NCI-H146 (cell line): Measurements from ENCODE around the gene MAB21L3.

Experiments
- DNase-seq: peaks from one replicate; lab custom pipeline; 2025; lab: John Stamatoyannopoulos, UW

The MAB21L3 gene

GRCh38 chr1:116110567-116111523 is at the start of gene MAB21L3:
MAB21L3 (plus strand) TSS chr1:116111399; CDS start chr1:116112616, 1,217 bp downstream.
- DNase-seq, result no peak

DNA sequence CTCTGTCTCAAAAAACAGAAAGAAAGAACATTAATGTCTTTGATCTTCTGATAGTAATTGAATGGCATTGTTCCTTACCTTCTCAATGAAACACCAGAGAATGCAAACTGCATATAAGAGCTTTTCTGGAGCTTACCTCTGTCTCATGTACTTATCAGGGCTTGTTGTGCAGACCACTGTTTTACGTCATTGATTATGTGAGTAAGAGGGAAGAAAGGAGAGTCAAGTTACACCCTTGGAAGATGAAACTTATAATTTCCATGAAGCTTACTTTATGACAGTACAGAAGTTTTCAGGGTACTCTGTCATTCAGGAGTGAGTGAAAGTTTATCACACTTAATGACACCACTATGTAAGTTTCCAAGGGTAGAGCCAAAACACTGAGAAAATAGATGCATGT is 49.0 kb upstream of the MAB21L3 start:
- DNase-seq, result no peak

GRCh38 chr1:116064616-116065015 is 46.6 kb upstream of the MAB21L3 start:
- DNase-seq, result no peak

DNA sequence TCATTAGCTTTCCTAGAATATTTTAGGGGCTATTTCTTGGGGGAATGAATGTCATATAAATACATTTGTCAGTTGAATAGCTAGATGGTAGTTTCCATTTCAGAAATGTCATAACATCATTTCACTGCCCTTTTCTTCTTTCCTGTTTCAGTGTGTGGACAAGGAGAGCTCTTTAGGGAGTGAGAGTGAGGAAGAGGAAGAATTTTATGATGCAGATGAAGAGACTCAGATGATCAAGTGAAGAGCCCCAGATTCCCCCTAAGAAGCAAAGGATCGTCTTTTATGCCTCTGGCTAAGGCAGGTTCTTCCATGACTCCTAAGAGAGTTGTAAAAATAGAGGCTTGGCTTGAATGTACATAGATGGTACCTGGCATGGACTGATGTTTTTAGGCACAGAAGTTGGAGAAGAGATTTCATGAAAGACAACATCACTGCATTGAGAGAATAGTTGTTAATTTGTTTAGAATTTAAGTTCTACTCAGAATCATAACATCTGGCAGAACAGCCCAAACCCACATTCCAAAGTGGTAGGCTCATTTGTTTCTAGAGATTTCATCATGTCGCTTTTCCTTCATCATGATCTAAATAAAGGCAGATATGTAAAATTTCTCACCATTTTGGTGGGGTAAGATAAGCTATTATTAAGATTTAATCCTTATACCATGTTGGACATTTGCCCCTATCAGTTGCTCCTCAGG is 44.2 kb upstream of the MAB21L3 start:
- no peak for DNase-seq

GRCh38 chr1:116067566-116067890 is 43.7 kb upstream of the MAB21L3 start:
- no peak for DNase-seq

DNA sequence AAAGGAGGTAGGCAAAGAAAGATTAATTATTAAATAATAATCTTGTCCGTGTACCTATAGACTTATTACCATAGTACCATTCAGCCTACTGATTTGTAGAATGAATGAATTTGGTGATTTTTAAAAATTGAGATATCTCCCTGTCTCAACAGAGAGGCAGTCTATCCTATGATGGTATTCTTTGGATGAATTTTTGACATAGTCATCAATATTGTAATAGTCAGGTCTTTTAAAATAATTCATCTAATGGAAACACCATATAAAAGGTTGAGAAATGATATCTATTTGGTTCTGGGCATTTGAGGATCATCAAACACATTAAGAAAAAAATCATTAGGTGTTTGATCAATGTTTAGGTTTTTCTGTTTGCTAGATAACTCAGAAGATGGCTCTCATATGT is 35.6 kb upstream of the MAB21L3 start:
- DNase-seq, result no peak

DNA sequence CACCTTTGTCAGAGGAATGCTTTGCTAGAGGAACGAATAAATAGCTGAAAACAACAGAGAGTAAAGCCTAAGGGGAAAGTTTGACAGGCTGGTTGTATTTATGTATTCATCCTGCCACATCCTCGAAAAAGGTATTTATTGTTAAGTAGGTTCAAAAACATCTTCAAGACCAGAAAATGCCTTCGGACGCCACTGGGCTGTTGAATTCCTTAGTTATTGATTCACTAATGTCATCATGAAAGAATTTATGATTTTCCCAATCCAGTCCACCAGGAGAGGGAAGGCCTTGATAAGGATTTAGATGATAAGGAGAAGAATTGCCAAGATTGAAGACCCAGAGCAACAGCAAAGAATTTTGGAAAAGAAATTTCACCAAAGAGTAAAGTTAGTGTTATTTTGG is 35.2 kb upstream of the MAB21L3 start:
- DNase-seq, result no peak

GRCh38 chr1:116076831-116077230 is 34.4 kb upstream of the MAB21L3 start:
- DNase-seq, result no peak

- no peak for DNase-seq
Observed at GRCh38 chr1:116078699-116079223, 32.4 kb upstream of the MAB21L3 start.

DNA sequence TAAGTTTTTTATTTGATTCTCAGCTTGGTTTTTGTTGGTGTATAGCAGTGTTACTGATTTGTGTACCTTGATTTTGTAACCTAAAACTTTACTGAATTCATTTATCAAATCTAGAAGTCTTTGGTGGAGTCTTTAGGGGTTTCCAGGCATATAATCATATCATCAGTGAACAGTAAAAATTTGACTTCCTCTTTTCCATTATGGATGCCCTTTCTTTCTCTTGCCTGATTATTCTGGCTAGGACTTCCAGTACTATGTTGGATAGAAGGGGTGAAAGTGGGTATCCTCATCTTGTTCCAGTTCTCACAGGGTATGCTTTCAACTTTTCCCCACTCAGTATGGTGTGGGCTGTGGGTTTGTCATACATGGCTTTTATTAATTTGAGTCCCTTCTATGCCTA is 23.6 kb upstream of the MAB21L3 start:
- DNase-seq, result no peak

DNA sequence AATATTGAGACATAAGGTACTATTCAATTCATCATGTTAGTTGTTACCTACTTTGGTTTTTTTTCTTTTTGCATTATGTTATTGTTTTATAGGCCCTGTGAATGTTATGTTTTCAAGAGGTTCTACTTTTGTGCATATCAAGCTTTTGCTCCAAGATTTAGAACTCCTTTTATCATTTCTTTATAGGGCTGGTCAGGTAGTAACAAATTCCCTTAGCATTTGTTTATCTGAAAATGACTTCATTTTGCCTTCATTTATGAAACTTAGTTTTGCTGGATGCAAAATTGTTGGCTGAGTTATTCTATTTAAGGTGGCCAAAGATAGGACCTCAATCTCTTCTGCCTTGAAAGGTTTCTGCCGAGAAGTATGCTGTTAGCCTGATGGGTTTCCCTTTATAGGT is 21.3 kb upstream of the MAB21L3 start:
- no peak for DNase-seq

GRCh38 chr1:116091083-116091482 is 20.1 kb upstream of the MAB21L3 start:
- no peak for DNase-seq

GRCh38 chr1:116092752-116093489 is 18.3 kb upstream of the MAB21L3 start:
- no peak for DNase-seq

GRCh38 chr1:116095027-116095426 is 16.2 kb upstream of the MAB21L3 start:
- no peak for DNase-seq

DNA sequence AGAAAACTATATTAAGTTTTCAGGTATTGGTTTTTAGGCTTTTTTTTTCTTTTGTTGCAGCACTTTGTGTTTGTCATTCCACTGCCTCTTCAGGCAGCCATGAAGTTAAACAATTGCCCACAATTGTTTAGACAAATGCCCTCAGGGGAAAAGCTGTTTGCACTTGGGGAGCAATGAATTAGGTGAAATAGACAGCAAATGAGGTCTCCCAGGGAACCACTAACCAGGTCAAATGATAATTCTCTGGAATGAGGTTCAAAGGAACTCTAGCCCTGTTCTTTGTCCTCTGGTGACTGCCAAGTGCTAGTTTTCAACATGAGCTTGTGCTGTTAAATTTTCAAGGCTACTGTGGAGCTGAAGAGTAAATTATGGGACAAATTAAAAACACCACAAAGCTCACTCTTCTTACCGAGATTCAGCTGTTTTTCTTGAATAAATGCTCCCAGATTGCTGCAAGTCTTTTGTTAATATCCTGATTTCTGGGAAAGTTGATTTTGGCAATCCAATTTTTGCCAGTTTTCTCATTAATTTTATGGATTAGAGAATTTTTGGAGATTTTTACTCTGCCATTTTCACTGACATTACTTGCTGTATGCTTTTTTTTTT is 15.1 kb upstream of the MAB21L3 start:
- DNase-seq, result peak; percentile 8

DNA sequence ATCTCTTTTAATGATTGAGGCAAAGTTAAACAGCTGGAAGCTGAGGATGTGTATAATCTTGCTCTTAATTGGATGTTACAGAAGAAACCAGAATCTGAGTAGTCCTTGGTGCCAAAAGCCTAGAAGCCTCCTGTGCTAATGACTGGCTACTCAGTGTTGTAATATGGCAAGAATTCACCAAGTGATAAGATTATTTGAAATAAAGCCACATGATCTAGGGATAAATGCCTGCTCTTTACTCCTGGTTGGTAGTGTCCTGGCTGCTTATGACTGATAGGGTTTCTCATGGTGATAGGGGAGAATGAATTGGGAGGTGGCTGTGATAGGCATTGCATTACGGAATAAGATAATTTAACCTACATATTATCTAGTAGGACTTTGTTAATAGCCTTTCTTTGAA is 13.6 kb upstream of the MAB21L3 start:
- no peak for DNase-seq

DNA sequence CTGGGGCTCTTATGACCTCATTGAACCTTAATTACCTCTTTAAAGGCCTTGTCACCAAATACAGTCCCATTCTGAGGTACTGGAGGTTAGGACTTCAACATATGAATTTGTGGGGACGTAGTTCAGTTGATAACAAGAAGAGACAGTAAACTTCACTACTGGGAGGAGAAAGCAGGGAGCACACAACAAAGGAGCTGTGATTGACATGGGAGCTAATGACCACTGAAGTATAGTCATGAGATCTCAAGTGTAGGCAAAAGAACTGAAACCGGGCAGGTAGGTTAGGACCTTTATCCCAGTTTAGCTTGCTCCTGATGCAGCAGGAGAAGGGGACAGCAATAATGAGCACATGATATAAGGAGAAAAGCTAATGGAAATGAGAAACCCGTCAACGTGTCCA is 11.8 kb upstream of the MAB21L3 start:
- DNase-seq, result no peak

DNA sequence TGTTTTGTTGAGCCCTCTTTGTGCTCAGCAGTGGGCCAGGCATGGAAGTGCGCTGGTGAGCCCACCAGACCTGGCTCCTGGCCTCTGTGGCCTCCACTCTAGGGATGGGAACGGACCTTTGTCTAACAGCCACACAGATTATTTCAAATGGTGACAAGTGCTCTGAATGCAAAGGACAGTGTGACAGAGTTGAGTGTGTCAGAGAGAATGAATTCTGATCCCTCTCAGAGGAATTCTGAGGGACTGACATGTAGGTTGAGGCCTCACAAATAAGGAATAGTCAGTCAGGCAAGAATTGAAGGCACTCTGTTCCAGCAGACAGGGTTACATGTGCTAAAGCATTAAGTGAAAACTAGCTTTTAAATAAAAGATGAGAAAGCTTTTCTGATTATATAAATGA is 11.3 kb upstream of the MAB21L3 start:
- DNase-seq, result no peak

- DNase-seq, result no peak
Observed at GRCh38 chr1:116104667-116105066, 6.5 kb upstream of the MAB21L3 start.

- peak; percentile 52 for DNase-seq
Observed at GRCh38 chr1:116105996-116106395, 5.2 kb upstream of the MAB21L3 start.

DNA sequence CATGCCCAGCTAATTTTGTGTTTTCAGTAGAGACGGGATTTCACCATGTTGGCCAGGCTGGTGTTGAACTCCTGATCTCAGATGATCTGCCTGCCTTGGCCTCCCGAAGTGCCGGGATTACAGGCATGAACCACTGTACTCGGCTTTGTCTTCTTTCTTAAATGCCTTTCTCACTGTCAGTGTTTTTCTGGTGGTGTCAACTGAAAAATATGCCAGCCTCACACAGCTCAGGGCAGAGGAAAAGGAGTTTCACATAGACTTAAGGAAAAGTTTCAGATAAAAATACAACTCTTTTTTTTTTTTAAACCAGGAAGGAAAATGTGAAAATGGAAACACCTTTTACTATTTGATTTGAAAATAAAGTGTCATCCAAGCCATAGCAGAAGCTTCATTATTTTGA is 4.6 kb upstream of the MAB21L3 start:
- DNase-seq, result no peak

- DNase-seq, result no peak
Observed at GRCh38 chr1:116107371-116107770, 3.8 kb upstream of the MAB21L3 start.
